Keratinocyte (primary cell): ENCODE results near the gene PVRIG. TPM values are rescaled to one million over a fixed set of nuclear protein-coding genes. Genes with fewer than 3 reads are reported as not detected.
"Not testable (repeated sequence)": the region's sequence is repeated elsewhere in the genome, so short reads cannot be mapped to it uniquely, and the experiment has no call there.

Experiments used
- DNase-seq: peaks from one replicate; pipeline ENCODE4 v3.0.0-alpha.2; 2011; ENCODE audit warnings: low read depth, missing footprints, low spot score
- FAIRE-seq: peaks from 2 replicates; lab custom pipeline; 2011; peaks lifted over from hg19 to GRCh38; lab: Jason Lieb, UNC
- H2AFZ ChIP-seq: 2 replicates; pipeline ENCODE4 v1.6.0; 2012; ENCODE audit warnings: low read length, control low read depth, inconsistent platforms; ENCODE audit not compliant: control insufficient read depth
- H3K27ac ChIP-seq: 2 replicates; pipeline ENCODE4 v1.5.1; 2011; ENCODE audit warnings: low read length; ENCODE audit not compliant: control insufficient read depth, insufficient read depth
- H3K27me3 ChIP-seq: 3 replicates; pipeline ENCODE4 v1.6.0; 2011; ENCODE audit warnings: low read length; ENCODE audit not compliant: control insufficient read depth, insufficient read depth; ENCODE audit errors: extremely low read depth
- H3K36me3 ChIP-seq, 2 experiments: 2 replicates in 1 of 2; 3 replicates in 1 of 2; pipeline ENCODE4 v1.5.1; 2011; ENCODE audit warnings: low read length in 2 of 2, mild to moderate bottlenecking in 1 of 2; ENCODE audit not compliant: control insufficient read depth in 2 of 2, insufficient read depth in 2 of 2; ENCODE audit errors: extremely low read depth in 1 of 2
- H3K4me1 ChIP-seq: 3 replicates; pipeline ENCODE4 v1.5.1; 2011; ENCODE audit warnings: low read length; ENCODE audit not compliant: control insufficient read depth, insufficient read depth; ENCODE audit errors: extremely low read depth
- H3K4me2 ChIP-seq: 3 replicates; pipeline ENCODE4 v1.6.0; 2011; ENCODE audit warnings: low read depth, low read length; ENCODE audit not compliant: control insufficient read depth, insufficient read depth; ENCODE audit errors: extremely low read depth
- H3K4me3 ChIP-seq, 3 experiments: fragments of 200-600 bp in 1 of 3; sonication (generic) in 1 of 3; 2 replicates in 2 of 3; 3 replicates in 1 of 3; pipeline ENCODE4 v1.5.1; 2011 to 2016; ENCODE audit warnings: low read length in 3 of 3, mild to moderate bottlenecking in 3 of 3, control low read depth in 2 of 3, inconsistent platforms in 1 of 3, low read depth in 1 of 3, mixed read lengths in 1 of 3, mixed run types in 1 of 3, moderate library complexity in 1 of 3; ENCODE audit not compliant: control insufficient read depth in 2 of 3, insufficient read depth in 2 of 3; ENCODE audit errors: extremely low read depth in 1 of 3
- H3K79me2 ChIP-seq: 2 replicates; pipeline ENCODE4 v1.6.0; 2012; ENCODE audit warnings: low read length; ENCODE audit not compliant: control insufficient read depth, insufficient read depth
- H3K9ac ChIP-seq: 3 replicates; pipeline ENCODE4 v1.6.0; 2011; ENCODE audit warnings: low read length; ENCODE audit not compliant: control insufficient read depth, insufficient read depth; ENCODE audit errors: extremely low read depth
- H3K9me1 ChIP-seq: 3 replicates; pipeline ENCODE4 v1.6.0; 2011; ENCODE audit warnings: low read length; ENCODE audit not compliant: control insufficient read depth, insufficient read depth; ENCODE audit errors: extremely low read depth
- H3K9me3 ChIP-seq: 2 replicates; pipeline ENCODE4 v1.5.1; 2012; ENCODE audit warnings: low read depth, low read length; ENCODE audit not compliant: control insufficient read depth
- H4K20me1 ChIP-seq: 3 replicates; pipeline ENCODE4 v1.6.0; 2011; ENCODE audit warnings: low read length; ENCODE audit not compliant: control insufficient read depth, insufficient read depth; ENCODE audit errors: extremely low read depth
- CTCF ChIP-seq, 3 experiments: IDR thresholded peaks in 1 of 3; conservative IDR thresholded peaks in 1 of 3; optimal IDR thresholded peaks in 1 of 3; 2 replicates in 2 of 3; 3 replicates in 1 of 3; pipeline versions ENCODE3 to v1.5.1; 2011; ENCODE audit warnings: low read length in 3 of 3, mild to moderate bottlenecking in 3 of 3, moderate library complexity in 2 of 3, control low read depth in 1 of 3, inconsistent platforms in 1 of 3; ENCODE audit not compliant: insufficient read depth in 2 of 3; ENCODE audit errors: extremely low read depth in 1 of 3
- EZH2 ChIP-seq: IDR thresholded peaks from one replicate; pipeline ENCODE4 v1.6.1; 2012; ENCODE audit warnings: inconsistent platforms, mild to moderate bottlenecking, low read length, moderate library complexity
- dilution Hi-C: fragments of 300-500 bp; cut with MboI; formaldehyde crosslinking; loops from one replicate; pipeline ENCODE4 v1.7.0; 2020; ENCODE audit warnings: low sequenced_read_pairs; ENCODE audit not compliant: extremely low pct_ligation_motif_present
- polyA plus RNA-seq, 5 experiments: library from polyadenylated mRNA; depleted of rRNA in 3 of 5; stranded (reverse) in 3 of 5; stranded (forward) in 1 of 5; unstranded in 1 of 5; fragments of >200 nt; gene quantifications; 1 replicate in 1 of 5; 2 replicates in 3 of 5; 3 replicates in 1 of 5; pipeline versions ENCODE4 v1.2.1 to v1.2.3, GENCODE V29; 2011 to 2012; ENCODE audit warnings: missing spikeins in 2 of 5, low read depth in 1 of 5, low replicate concordance in 1 of 5

Gene PVRIG
- polyA plus RNA-seq, 1 donor (not counting 4 experiments of a cell fraction or from before 2014, with no cell fraction given), result 0.41 TPM

GRCh38 chr7:100213672-100214071 lies 6.1 kb upstream of the PVRIG start:
- no peak overlapping the region for H3K27ac ChIP-seq
- no peaks in the 10 kb centered on the region for H3K79me2 ChIP-seq
- H3K9ac ChIP-seq, result no peak overlapping the region
- no peak overlapping the region for H3K4me3 ChIP-seq
- no peak overlapping the region for H3K4me2 ChIP-seq
- no peak overlapping the region for H2AFZ ChIP-seq
- H3K4me1 ChIP-seq, result peaks cover 2% of the 10 kb centered on the region
- TF ChIP-seq EZH2, result no peak
- H4K20me1 ChIP-seq, result no peaks in the 10 kb centered on the region
- H3K36me3 ChIP-seq, result no peaks in the 10 kb centered on the region
- no peaks in the 10 kb centered on the region for H3K9me1 ChIP-seq
- no peaks in the 10 kb centered on the region for H3K9me3 ChIP-seq
- dilution Hi-C loops, result no loop called here
- FAIRE-seq (no peak), DNase-seq (no peak)
- H3K27me3 ChIP-seq, result no peaks in the 10 kb centered on the region

DNA sequence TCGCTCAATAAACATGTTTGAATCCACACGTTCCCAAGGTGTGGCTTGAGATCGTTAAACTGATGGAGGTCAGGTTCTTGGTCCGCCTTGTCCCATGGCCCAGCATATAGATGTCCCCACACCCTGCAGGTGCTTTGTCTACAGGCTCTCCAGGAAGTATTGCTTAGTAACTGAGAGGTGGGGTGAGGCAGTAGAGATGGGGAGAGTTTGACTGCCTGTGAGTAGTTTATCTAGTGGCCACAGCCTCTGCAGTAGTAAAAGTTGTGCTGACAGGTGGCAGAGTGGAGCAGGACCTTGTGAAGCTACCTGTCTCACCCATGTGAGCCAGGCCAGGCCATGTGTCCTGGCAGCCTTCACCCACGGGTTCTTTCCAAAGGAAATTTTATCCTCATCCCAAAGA lies 5.4 kb upstream of the PVRIG start:
- H3K9me1 ChIP-seq, H3K9me3 ChIP-seq, H3K27ac ChIP-seq, H3K9ac ChIP-seq, H4K20me1 ChIP-seq, H3K4me2 ChIP-seq, H3K36me3 ChIP-seq, dilution Hi-C loops, DNase-seq, H3K79me2 ChIP-seq, H2AFZ ChIP-seq, H3K27me3 ChIP-seq, H3K4me3 ChIP-seq, H3K4me1 ChIP-seq, FAIRE-seq: not testable (repeated sequence)

DNA sequence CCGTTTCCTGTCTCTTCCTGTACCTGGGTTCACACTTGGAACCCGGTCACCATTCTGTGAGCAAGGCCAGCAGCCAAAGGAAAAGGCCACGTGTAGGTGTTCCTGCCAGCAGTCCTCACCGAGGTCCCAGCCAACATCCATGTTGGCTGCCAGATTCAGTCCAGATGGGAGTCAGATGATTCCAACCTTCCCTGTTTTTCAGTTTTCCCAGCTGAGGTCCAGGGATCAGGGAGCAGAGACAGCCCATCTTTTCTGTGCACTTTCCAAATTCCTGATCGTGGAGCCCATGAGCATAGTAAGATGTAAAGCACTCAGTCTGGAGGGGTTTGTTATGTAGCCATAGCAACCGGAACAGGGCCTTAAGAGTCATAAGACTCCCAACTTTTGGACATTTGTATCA lies 3.9 kb upstream of the PVRIG start:
- Histone ChIP-seq H2AFZ (no peak overlapping the region), H3K36me3 (no peaks in the 10 kb centered on the region), H3K79me2 (no peaks in the 10 kb centered on the region), H3K27me3 (no peaks in the 10 kb centered on the region), H3K9me1 (no peaks in the 10 kb centered on the region), H3K27ac (no peak overlapping the region), H4K20me1 (no peaks in the 10 kb centered on the region), H3K9ac (no peak overlapping the region), H3K9me3 (no peaks in the 10 kb centered on the region), H3K4me2 (no peak overlapping the region), H3K4me3 (no peak overlapping the region), H3K4me1 (peaks cover 2% of the 10 kb centered on the region)
- no peak for FAIRE-seq
- TF ChIP-seq CTCF (optimal IDR thresholded peaks at IDR 0.05 in 1 of 3, IDR thresholded peaks at IDR 0.05 in 1 of 3, conservative IDR thresholded peaks at IDR 0.05 in 1 of 3; ENCODE audit: extremely low read depth in 1 of 3, insufficient read depth in 2 of 3, low read length in 3 of 3) (no peak), EZH2 (no peak)
- dilution Hi-C loops, result no loop called here
- no peak for DNase-seq
